Upper lobe of left lung (tissue), 4 donors: ENCODE data around the gene UHRF1.

Experiments used
- EP300 ChIP-seq, 4 donors: sonication (generic); formaldehyde crosslinking; IDR thresholded peaks; one replicate each; pipeline ENCODE4 v1.5.1; 2017; ENCODE audit warnings: antibody characterized with exemption in 4 of 4, control low read depth in 2 of 4
- POLR2A ChIP-seq, 4 donors: fragments of 450-650 bp; IDR thresholded peaks; one replicate each; pipeline ENCODE4 v1.5.1; 2016 to 2017; ENCODE audit warnings: antibody characterized with exemption in 4 of 4, mild to moderate bottlenecking in 2 of 4
- POLR2AphosphoS5 ChIP-seq, 2 donors: sonication (generic); formaldehyde crosslinking; IDR thresholded peaks; one replicate each; pipeline ENCODE4 v1.5.1; 2017; ENCODE audit warnings: antibody characterized with exemption in 2 of 2
- TF ChIP-seq, protein P1 (sequence below), 6 experiments: fragments of 450-650 bp in 4 of 6; fragments of 200-600 bp in 2 of 6; sonication (generic) in 2 of 6; IDR thresholded peaks; one replicate each; pipeline ENCODE4 v1.5.1; 2016 to 2019; ENCODE audit warnings: antibody characterized with exemption in 6 of 6

DNA sequence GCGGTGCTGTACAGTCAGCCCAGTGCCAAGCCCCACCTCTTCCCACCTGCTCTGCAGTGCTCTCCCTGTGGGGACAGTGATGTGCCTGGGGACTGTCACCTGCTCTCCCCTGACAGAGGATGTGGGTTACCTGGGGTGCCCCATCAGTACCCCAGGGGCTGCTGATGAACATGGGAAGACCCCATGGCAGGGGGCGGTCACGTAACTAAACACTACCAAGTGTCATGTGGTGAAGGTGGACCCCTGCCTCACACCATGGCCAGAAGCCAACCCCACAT is 72.3 kb downstream of the UHRF1 start:
- TF ChIP-seq, protein P1, sequence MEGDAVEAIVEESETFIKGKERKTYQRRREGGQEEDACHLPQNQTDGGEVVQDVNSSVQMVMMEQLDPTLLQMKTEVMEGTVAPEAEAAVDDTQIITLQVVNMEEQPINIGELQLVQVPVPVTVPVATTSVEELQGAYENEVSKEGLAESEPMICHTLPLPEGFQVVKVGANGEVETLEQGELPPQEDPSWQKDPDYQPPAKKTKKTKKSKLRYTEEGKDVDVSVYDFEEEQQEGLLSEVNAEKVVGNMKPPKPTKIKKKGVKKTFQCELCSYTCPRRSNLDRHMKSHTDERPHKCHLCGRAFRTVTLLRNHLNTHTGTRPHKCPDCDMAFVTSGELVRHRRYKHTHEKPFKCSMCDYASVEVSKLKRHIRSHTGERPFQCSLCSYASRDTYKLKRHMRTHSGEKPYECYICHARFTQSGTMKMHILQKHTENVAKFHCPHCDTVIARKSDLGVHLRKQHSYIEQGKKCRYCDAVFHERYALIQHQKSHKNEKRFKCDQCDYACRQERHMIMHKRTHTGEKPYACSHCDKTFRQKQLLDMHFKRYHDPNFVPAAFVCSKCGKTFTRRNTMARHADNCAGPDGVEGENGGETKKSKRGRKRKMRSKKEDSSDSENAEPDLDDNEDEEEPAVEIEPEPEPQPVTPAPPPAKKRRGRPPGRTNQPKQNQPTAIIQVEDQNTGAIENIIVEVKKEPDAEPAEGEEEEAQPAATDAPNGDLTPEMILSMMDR (IDR thresholded peaks at IDR 0.05) = no peak
- TF ChIP-seq EP300 (IDR thresholded peaks at IDR 0.05) (no peak), POLR2A (IDR thresholded peaks at IDR 0.05) (no peak), POLR2AphosphoS5 (IDR thresholded peaks at IDR 0.05) (no peak)
